GM23338 (cell line): ENCODE results near the gene KCNJ11. TPM values are rescaled to one million over a fixed set of nuclear protein-coding genes. Genes with fewer than 3 reads are reported as not detected.

Source experiments
- ATAC-seq: fragments of 200-7000 bp; cut with Tn5 transposase; 3 replicates; pipeline ENCODE4 v1.9.1; 2020
- DNase-seq: peaks from one replicate; pipeline ENCODE4 v3.0.0-alpha.2; 2015; ENCODE audit warnings: low spot score
- H2AFZ ChIP-seq: fragments of 200-600 bp; sonication (generic); 2 replicates; pipeline ENCODE4 v1.8.0; 2016; ENCODE audit warnings: antibody characterized with exemption, mild to moderate bottlenecking, moderate library complexity
- H3F3A ChIP-seq: fragments of 200-600 bp; sonication (generic); replicated peaks from 2 replicates; pipeline ENCODE4 v1.8.0; 2017; ENCODE audit warnings: antibody characterized with exemption, mixed run types, low read depth
- H3K27ac ChIP-seq: fragments of 200-600 bp; sonication (generic); 2 replicates; pipeline ENCODE4 v1.6.1; 2016; ENCODE audit warnings: low read depth
- H3K27me3 ChIP-seq: fragments of 200-600 bp; sonication (generic); 2 replicates; pipeline ENCODE4 v1.8.0; 2016; ENCODE audit warnings: mild to moderate bottlenecking, mixed run types, moderate library complexity; ENCODE audit not compliant: insufficient read depth
- H3K36me3 ChIP-seq: fragments of 200-600 bp; sonication (generic); 2 replicates; pipeline ENCODE4 v1.8.0; 2016; ENCODE audit warnings: mild to moderate bottlenecking; ENCODE audit not compliant: insufficient read depth
- H3K4me1 ChIP-seq: fragments of 200-600 bp; sonication (generic); 2 replicates; pipeline ENCODE4 v1.8.0; 2016; ENCODE audit warnings: mild to moderate bottlenecking, moderate library complexity; ENCODE audit not compliant: insufficient read depth
- H3K4me2 ChIP-seq: fragments of 200-600 bp; sonication (generic); 2 replicates; pipeline ENCODE4 v1.7.1; 2017; ENCODE audit warnings: mixed run types
- H3K4me3 ChIP-seq: fragments of 200-600 bp; sonication (generic); 2 replicates; pipeline ENCODE4 v1.6.1; 2016; ENCODE audit warnings: mixed run types
- H3K79me2 ChIP-seq: fragments of 200-600 bp; sonication (generic); replicated peaks from 2 replicates; pipeline ENCODE4 v1.8.0; 2017; ENCODE audit warnings: mild to moderate bottlenecking; ENCODE audit not compliant: insufficient read depth
- H3K9me2 ChIP-seq: fragments of 200-600 bp; sonication (generic); 2 replicates; pipeline ENCODE4 v1.8.0; 2017; ENCODE audit not compliant: insufficient read depth
- H4K20me1 ChIP-seq: fragments of 200-600 bp; sonication (generic); replicated peaks from 2 replicates; pipeline ENCODE4 v1.8.0; 2017; ENCODE audit warnings: mild to moderate bottlenecking; ENCODE audit not compliant: insufficient read depth
- H3K27ac Mint-ChIP-seq: 2 replicates; pipeline ENCODE4 v1.8.0; 2020; ENCODE audit warnings: inconsistent platforms, mild to moderate bottlenecking, moderate library complexity, mixed read lengths
- H3K27me3 Mint-ChIP-seq: 3 replicates; pipeline ENCODE4 v1.8.0; 2022; ENCODE audit warnings: low read depth, mild to moderate bottlenecking, moderate library complexity, mixed read lengths, inconsistent platforms; ENCODE audit not compliant: insufficient read depth, poor library complexity
- H3K36me3 Mint-ChIP-seq: 3 replicates; pipeline ENCODE4 v1.8.0; 2021; ENCODE audit warnings: low read depth, mild to moderate bottlenecking, inconsistent platforms, moderate library complexity, mixed read lengths
- H3K4me1 Mint-ChIP-seq: 3 replicates; pipeline ENCODE4 v1.8.0; 2020; ENCODE audit warnings: mild to moderate bottlenecking, inconsistent platforms, mixed read lengths
- H3K4me3 Mint-ChIP-seq: 3 replicates; pipeline ENCODE4 v1.8.0; 2021; ENCODE audit warnings: moderate library complexity, mild to moderate bottlenecking, inconsistent platforms, mixed read lengths
- H3K9me3 Mint-ChIP-seq: 3 replicates; pipeline ENCODE4 v1.8.0; 2020; ENCODE audit warnings: moderate library complexity, mild to moderate bottlenecking, inconsistent platforms, mixed read lengths
- CREB1 ChIP-seq: fragments of 250-450 bp; sonication (Bioruptor Pico); IDR thresholded peaks from 2 replicates; pipeline ENCODE4 v1.5.0; 2020; ENCODE audit warnings: low read depth, mild to moderate bottlenecking, moderate library complexity
- EZH2 ChIP-seq: fragments of 200-600 bp; sonication (generic); IDR thresholded peaks from one replicate; pipeline ENCODE4 v1.8.0; 2017; ENCODE audit warnings: antibody characterized with exemption, mild to moderate bottlenecking, low read depth; ENCODE audit not compliant: unreplicated experiment
- EZH2phosphoT487 ChIP-seq: fragments of 200-600 bp; sonication (generic); IDR thresholded peaks from one replicate; pipeline ENCODE4 v1.8.1; 2018; ENCODE audit warnings: antibody characterized with exemption; ENCODE audit not compliant: unreplicated experiment
- JUNB ChIP-seq: IDR thresholded peaks from one replicate; pipeline ENCODE4 v1.6.1; 2016; ENCODE audit warnings: antibody characterized with exemption; ENCODE audit not compliant: unreplicated experiment
- NANOG ChIP-seq: IDR thresholded peaks from 2 replicates; pipeline ENCODE4 v1.6.1; 2016; ENCODE audit warnings: antibody characterized with exemption, borderline replicate concordance
- POLR2AphosphoS5 ChIP-seq: IDR thresholded peaks from 2 replicates; pipeline ENCODE4 v1.6.1; 2016; ENCODE audit warnings: antibody characterized with exemption, low read depth
- STAT1 ChIP-seq: IDR thresholded peaks from one replicate; pipeline ENCODE4 v1.6.1; 2016; ENCODE audit warnings: antibody characterized with exemption; ENCODE audit not compliant: unreplicated experiment
- ZNF114 ChIP-seq: fragments of 250-450 bp; sonication (Bioruptor Pico); IDR thresholded peaks from 2 replicates; pipeline ENCODE4 v1.5.0; 2020; ENCODE audit warnings: mild to moderate bottlenecking, moderate library complexity
- ZNF331 ChIP-seq: fragments of 250-450 bp; sonication (Bioruptor Pico); IDR thresholded peaks from 2 replicates; pipeline ENCODE4 v1.5.0; 2020; ENCODE audit warnings: low read depth, mild to moderate bottlenecking, moderate library complexity
- polyA plus RNA-seq: library from polyadenylated mRNA; unstranded; fragments of >200 nt; fragmentation: Nextera tagmentation; extraction: Ambion mirVana; gene quantifications from 2 replicates; pipeline ENCODE4 v1.2.1, GENCODE V29; 2016
- total RNA-seq: library from RNA; depleted of rRNA; stranded (reverse); fragments of >200 nt; shearing (Covaris generic); gene quantifications from 2 replicates; pipeline ENCODE4 v1.2.3, GENCODE V29; 2014
- TF ChIP-seq, protein P1 (sequence below), 2 experiments: fragments of 200-600 bp in 1 of 2; sonication (generic) in 1 of 2; conservative IDR thresholded peaks; 2 replicates each; pipeline versions ENCODE4 v1.5.1 to v1.6.1; 2016 to 2017; ENCODE audit warnings: antibody characterized with exemption in 2 of 2, low read depth in 2 of 2, mild to moderate bottlenecking in 2 of 2, moderate library complexity in 1 of 2
- TF ChIP-seq, protein P2 (sequence below): fragments of 250-450 bp; sonication (Bioruptor Pico); IDR thresholded peaks from 2 replicates; pipeline ENCODE4 v1.5.0; 2020; ENCODE audit warnings: mild to moderate bottlenecking, moderate library complexity

KCNJ11 gene
- total and polyA plus RNA-seq, 2 experiments from 2014 or later: 0.89 to 7.9 TPM

DNA sequence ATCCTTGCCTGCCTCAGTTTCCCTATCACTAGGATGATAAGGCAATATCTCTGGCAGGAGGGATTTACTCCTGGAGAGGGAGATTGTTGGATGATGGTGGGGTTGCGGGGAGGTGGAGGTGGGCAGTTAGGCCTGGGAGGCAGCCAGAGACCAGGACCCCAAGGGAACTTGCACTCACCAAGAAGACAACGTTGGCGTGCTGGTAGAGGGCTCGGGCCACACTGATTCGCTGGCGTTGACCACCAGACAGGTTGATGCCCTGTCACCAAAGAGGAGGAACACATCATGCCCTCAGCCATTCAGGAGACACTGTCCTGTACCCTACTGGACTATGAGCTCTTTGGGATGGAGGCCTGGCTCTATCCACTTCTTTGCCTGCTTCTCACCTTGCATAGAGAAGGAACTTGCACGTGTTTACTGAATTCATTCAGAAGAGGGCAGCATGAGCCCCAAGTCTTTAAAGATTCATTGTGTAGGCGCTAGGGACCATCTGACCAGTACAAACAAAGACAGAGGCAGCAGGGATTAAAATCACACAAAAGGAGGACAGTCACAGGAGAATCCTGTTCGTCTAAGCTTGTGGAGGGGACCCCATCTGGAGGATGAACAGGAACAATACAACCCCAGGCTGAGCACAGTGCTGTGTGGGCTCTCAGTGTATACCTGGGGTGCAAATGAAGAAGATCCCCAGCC lies 24.2 kb upstream of the KCNJ11 start:
- ATAC-seq (peak; percentile 70), DNase-seq (peak; percentile 34)
- Histone ChIP-seq H4K20me1 (no peaks in the 10 kb centered on the region), H3K27ac (no peak overlapping the region), H3K4me2 (no peak overlapping the region), H2AFZ (no peak overlapping the region), H3K79me2 (no peaks in the 10 kb centered on the region), H3K27me3 (no peaks in the 10 kb centered on the region), H3K4me3 (no peak overlapping the region), H3K36me3 (no peaks in the 10 kb centered on the region), H3K4me1 (no peaks in the 10 kb centered on the region), H3K9me2 (no peaks in the 10 kb centered on the region), H3F3A (no peaks in the 10 kb centered on the region)
- TF ChIP-seq EZH2phosphoT487: no peak
- TF ChIP-seq, protein P1, sequence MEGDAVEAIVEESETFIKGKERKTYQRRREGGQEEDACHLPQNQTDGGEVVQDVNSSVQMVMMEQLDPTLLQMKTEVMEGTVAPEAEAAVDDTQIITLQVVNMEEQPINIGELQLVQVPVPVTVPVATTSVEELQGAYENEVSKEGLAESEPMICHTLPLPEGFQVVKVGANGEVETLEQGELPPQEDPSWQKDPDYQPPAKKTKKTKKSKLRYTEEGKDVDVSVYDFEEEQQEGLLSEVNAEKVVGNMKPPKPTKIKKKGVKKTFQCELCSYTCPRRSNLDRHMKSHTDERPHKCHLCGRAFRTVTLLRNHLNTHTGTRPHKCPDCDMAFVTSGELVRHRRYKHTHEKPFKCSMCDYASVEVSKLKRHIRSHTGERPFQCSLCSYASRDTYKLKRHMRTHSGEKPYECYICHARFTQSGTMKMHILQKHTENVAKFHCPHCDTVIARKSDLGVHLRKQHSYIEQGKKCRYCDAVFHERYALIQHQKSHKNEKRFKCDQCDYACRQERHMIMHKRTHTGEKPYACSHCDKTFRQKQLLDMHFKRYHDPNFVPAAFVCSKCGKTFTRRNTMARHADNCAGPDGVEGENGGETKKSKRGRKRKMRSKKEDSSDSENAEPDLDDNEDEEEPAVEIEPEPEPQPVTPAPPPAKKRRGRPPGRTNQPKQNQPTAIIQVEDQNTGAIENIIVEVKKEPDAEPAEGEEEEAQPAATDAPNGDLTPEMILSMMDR (conservative IDR thresholded peaks at IDR 0.05; ENCODE audit: low read depth in 2 of 2): peak in 1 of 2 experiments; percentile 29; a peak in 2 of 4 replicates
- Mint-ChIP-seq H3K4me1 (peaks cover 6% of the 10 kb centered on the region; the same call in 1 of the 3 replicates), H3K36me3 (no peaks in the 10 kb centered on the region), H3K27me3 (peaks cover 11% of the 10 kb centered on the region), H3K9me3 (no peaks in the 10 kb centered on the region), H3K27ac (no peak overlapping the region), H3K4me3 (no peak overlapping the region)

DNA sequence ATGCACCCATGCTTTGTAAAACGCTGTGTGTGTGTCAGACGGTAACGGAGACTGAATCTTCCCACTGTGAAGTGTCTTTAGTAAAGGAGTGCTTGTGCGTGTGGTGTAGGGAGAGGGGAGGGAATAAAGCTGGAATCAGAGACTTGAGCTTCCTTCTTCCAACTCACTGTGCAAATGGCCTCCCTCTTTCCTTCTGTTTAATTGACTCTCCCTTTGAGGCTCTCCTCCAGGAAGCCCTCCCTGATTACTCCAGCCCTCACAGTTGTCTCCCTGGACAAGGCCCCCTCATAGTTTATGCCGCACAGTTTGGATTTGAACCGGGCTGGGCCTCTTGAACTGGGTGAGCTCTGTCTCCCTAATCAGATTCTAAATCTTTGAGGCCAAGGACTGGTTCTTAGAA lies 23.0 kb upstream of the KCNJ11 start:
- H3K79me2 ChIP-seq: no peaks in the 10 kb centered on the region
- no peak for ATAC-seq
- no peak overlapping the region for H3K4me2 ChIP-seq
- no peaks in the 10 kb centered on the region for H3K4me1 ChIP-seq
- H2AFZ ChIP-seq: 0 out of 2 replicates have a peak overlapping the region, but pooled peaks have one; percentile 10
- no peaks in the 10 kb centered on the region for H3F3A ChIP-seq
- H3K4me3 ChIP-seq: no peak overlapping the region
- H3K4me1 Mint-ChIP-seq: peaks cover 6% of the 10 kb centered on the region; the same call in 1 of the 3 replicates
- H4K20me1 ChIP-seq: no peaks in the 10 kb centered on the region
- no peaks in the 10 kb centered on the region for H3K36me3 ChIP-seq
- H3K4me3 Mint-ChIP-seq: no peak overlapping the region
- peaks cover 11% of the 10 kb centered on the region for H3K27me3 Mint-ChIP-seq
- H3K36me3 Mint-ChIP-seq: no peaks in the 10 kb centered on the region
- no peaks in the 10 kb centered on the region for H3K9me2 ChIP-seq
- H3K27me3 ChIP-seq: no peaks in the 10 kb centered on the region
- no peak for DNase-seq
- no peak overlapping the region for H3K27ac Mint-ChIP-seq
- no peak overlapping the region for H3K27ac ChIP-seq
- H3K9me3 Mint-ChIP-seq: no peaks in the 10 kb centered on the region
- TF ChIP-seq JUNB (no peak), STAT1 (no peak), NANOG (no peak), ZNF331 (CRISPR knock-in tag) (no peak), CREB1 (CRISPR knock-in tag) (no peak), ZNF114 (CRISPR knock-in tag) (no peak), POLR2AphosphoS5 (no peak), EZH2phosphoT487 (no peak), EZH2 (no peak)
- TF ChIP-seq, protein P1 (conservative IDR thresholded peaks at IDR 0.05; ENCODE audit: low read depth in 2 of 2): no peak
- TF ChIP-seq, protein P2, sequence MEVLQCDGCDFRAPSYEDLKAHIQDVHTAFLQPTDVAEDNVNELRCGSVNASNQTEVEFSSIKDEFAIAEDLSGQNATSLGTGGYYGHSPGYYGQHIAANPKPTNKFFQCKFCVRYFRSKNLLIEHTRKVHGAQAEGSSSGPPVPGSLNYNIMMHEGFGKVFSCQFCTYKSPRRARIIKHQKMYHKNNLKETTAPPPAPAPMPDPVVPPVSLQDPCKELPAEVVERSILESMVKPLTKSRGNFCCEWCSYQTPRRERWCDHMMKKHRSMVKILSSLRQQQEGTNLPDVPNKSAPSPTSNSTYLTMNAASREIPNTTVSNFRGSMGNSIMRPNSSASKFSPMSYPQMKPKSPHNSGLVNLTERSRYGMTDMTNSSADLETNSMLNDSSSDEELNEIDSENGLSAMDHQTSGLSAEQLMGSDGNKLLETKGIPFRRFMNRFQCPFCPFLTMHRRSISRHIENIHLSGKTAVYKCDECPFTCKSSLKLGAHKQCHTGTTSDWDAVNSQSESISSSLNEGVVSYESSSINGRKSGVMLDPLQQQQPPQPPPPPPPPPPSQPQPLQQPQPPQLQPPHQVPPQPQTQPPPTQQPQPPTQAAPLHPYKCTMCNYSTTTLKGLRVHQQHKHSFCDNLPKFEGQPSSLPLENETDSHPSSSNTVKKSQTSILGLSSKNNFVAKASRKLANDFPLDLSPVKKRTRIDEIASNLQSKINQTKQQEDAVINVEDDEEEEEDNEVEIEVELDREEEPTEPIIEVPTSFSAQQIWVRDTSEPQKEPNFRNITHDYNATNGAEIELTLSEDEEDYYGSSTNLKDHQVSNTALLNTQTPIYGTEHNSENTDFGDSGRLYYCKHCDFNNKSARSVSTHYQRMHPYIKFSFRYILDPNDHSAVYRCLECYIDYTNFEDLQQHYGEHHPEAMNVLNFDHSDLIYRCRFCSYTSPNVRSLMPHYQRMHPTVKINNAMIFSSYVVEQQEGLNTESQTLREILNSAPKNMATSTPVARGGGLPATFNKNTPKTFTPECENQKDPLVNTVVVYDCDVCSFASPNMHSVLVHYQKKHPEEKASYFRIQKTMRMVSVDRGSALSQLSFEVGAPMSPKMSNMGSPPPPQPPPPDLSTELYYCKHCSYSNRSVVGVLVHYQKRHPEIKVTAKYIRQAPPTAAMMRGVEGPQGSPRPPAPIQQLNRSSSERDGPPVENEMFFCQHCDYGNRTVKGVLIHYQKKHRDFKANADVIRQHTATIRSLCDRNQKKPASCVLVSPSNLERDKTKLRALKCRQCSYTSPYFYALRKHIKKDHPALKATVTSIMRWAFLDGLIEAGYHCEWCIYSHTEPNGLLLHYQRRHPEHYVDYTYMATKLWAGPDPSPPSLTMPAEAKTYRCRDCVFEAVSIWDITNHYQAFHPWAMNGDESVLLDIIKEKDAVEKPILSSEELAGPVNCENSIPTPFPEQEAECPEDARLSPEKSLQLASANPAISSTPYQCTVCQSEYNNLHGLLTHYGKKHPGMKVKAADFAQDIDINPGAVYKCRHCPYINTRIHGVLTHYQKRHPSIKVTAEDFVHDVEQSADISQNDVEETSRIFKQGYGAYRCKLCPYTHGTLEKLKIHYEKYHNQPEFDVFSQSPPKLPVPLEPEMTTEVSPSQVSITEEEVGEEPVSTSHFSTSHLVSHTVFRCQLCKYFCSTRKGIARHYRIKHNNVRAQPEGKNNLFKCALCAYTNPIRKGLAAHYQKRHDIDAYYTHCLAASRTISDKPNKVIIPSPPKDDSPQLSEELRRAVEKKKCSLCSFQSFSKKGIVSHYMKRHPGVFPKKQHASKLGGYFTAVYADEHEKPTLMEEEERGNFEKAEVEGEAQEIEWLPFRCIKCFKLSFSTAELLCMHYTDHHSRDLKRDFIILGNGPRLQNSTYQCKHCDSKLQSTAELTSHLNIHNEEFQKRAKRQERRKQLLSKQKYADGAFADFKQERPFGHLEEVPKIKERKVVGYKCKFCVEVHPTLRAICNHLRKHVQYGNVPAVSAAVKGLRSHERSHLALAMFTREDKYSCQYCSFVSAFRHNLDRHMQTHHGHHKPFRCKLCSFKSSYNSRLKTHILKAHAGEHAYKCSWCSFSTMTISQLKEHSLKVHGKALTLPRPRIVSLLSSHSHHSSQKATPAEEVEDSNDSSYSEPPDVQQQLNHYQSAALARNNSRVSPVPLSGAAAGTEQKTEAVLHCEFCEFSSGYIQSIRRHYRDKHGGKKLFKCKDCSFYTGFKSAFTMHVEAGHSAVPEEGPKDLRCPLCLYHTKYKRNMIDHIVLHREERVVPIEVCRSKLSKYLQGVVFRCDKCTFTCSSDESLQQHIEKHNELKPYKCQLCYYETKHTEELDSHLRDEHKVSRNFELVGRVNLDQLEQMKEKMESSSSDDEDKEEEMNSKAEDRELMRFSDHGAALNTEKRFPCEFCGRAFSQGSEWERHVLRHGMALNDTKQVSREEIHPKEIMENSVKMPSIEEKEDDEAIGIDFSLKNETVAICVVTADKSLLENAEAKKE (CRISPR knock-in tag): no peak
